Retinal pigment epithelial cell (primary cell): Measurements from ENCODE around the gene MAPKAPK5.
"Not testable (repeated sequence)": the region's sequence is repeated elsewhere in the genome, so short reads cannot be mapped to it uniquely, and the experiment has no call there.

Source experiments
- DNase-seq: peaks from one replicate; pipeline ENCODE4 v3.0.0-alpha.2; 2010; ENCODE audit warnings: low read depth
- H3K4me3 ChIP-seq: 2 replicates; pipeline ENCODE4 v1.5.1; 2011; ENCODE audit warnings: mild to moderate bottlenecking, low read length, control low read depth, moderate library complexity
- TF ChIP-seq, protein P1 (sequence below): conservative IDR thresholded peaks from 2 replicates; pipeline ENCODE4 v1.5.1; 2011; ENCODE audit warnings: low read depth, low read length, control low read depth, inconsistent platforms

The MAPKAPK5 gene

DNA sequence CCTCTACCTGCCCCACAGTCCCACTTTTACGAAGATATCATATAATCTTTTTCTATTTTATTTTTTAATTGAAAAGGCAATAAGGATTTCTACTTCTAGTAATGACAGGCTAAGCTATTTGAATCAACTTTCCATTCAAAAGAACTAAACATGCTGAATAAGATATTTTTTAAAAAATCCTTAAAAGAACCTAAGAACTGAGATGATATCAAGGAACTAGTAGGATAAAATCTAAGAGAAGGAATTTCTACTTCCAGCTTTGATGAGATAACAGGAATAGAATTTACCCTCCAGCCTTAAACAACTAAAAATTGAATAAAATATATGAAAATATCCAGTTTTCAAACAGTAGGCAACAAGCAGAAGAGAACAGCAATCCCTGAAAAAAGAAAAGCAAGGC is 101.9 kb downstream of the MAPKAPK5 start:
- TF ChIP-seq, protein P1, sequence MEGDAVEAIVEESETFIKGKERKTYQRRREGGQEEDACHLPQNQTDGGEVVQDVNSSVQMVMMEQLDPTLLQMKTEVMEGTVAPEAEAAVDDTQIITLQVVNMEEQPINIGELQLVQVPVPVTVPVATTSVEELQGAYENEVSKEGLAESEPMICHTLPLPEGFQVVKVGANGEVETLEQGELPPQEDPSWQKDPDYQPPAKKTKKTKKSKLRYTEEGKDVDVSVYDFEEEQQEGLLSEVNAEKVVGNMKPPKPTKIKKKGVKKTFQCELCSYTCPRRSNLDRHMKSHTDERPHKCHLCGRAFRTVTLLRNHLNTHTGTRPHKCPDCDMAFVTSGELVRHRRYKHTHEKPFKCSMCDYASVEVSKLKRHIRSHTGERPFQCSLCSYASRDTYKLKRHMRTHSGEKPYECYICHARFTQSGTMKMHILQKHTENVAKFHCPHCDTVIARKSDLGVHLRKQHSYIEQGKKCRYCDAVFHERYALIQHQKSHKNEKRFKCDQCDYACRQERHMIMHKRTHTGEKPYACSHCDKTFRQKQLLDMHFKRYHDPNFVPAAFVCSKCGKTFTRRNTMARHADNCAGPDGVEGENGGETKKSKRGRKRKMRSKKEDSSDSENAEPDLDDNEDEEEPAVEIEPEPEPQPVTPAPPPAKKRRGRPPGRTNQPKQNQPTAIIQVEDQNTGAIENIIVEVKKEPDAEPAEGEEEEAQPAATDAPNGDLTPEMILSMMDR, result no peak
- DNase-seq, result no peak
- no peak overlapping the region for H3K4me3 ChIP-seq

DNA sequence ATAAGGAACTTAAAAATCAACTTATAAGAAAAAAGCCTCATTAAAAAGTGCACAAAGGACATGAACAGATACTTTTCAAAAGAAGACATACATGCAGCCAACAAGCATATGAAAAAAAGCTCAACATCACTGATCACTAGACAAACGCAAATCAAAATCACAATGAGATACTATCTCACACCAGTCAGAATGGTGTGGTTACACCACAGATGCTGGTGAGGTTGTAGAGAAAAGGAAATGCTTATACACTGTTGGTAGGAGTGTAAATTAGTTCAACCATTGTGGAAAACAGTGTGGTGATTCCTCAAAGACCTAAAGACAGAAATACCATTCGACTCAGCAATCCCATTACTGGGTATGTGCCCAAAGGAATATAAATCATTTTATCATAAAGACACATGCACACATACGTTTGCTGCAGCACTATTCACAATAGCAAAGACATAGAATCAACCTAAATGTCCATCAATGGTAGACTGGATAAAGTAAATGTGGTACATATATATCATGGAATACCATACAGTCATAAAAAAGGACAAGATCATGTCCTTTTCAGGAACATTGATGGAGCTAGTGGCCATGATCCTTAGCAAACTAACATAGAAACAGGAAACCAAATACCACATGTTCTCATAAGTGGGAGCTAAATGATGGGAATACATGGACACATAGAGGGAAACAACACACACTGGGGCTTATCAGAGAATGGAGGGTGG is 109.1 kb downstream of the MAPKAPK5 start:
- not testable (repeated sequence) for H3K4me3 ChIP-seq, DNase-seq
